ENCODE data around the gene COX4I2. TPM values are rescaled to one million over a fixed set of nuclear protein-coding genes. Genes with fewer than 3 reads are reported as not detected.
"Not testable (repeated sequence)": the region's sequence is repeated elsewhere in the genome, so short reads cannot be mapped to it uniquely, and the experiment has no call there.

Gene COX4I2
- total RNA-seq, 2 experiments from 2014 or later, result not detected

DNA sequence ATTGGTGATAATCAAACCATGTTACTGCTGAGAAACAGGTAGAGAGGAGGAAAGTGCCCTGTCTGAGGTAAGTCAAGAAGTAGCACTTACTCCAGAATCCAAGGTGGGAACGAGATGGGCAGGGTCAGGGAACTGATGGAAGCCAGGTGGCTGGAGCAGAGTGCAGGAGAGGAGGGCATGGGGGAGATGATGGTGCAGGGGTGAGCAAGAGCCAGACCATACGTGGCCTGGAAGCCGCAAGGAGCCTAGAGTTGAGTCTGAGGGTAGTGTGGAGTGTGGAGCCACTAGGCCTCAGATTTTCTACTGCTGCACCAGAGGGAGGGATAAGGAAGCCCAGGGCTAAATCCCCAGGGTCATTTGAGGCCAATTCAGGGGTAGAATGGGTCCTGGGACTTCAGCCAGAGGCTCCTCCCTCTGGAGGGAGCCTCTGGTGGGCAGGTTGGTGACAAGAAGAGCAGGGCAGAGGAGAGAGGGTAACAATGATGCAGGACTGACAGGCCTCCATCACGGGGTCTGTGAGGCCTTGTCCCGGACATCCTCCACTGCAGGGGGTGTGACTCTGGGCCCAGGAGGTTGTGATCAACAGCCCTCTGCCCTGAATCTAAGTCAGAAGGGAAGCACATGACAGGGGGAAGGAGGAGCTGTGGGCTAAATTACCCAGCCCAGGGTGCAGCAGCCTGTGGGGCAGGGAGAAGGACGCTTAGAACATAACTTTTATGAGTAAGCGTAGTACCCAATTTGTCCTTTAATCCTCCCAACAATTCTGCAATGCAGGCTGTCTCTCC, 28.7 kb downstream of the COX4I2 start:
- H3K9me2 ChIP-seq (ENCODE audit: insufficient read depth, low read length), result no peaks in the 10 kb centered on the region
- H4K20me1 ChIP-seq (ENCODE audit: insufficient read depth, low read length), result no peaks in the 10 kb centered on the region
- H3K4me1 ChIP-seq (ENCODE audit: insufficient read depth, low read length, poor library complexity, severe bottlenecking), result peaks cover 47% of the 10 kb centered on the region
- ChIA-PET CTCF (ENCODE audit: unreplicated experiment) (interaction anchor here (1.2 kb wide), 1 partner anchor 57 kb away, joined by 3 read pairs; no protein-coding TSS in a partner anchor), POLR2A (interaction anchor here (0.5 kb wide), 1 partner anchor 59 kb away, joined by 3 read pairs; no protein-coding TSS in a partner anchor)
- H3K9me3 ChIP-seq (ENCODE audit: low read length), result no peaks in the 10 kb centered on the region
- BruUV-seq (replicated peaks), result no TSS peak
- H3K4me3 ChIP-seq (ENCODE audit: low read depth, low read length, poor library complexity, severe bottlenecking), result no peak overlapping the region
- no peaks in the 10 kb centered on the region for H3K79me2 ChIP-seq (ENCODE audit: insufficient read depth, low read depth, low read length)
- TF ChIP-seq EZH2phosphoT487 (IDR thresholded peaks at IDR 0.05; ENCODE audit: borderline replicate concordance, low read depth, low read length) (no peak), CTCF (conservative IDR thresholded peaks at IDR 0.05; ENCODE audit: low read length) (no peak)
- H2AFZ ChIP-seq (ENCODE audit: low read length), result no peak overlapping the region
- intact Hi-C loops (cut with micrococcal nuclease; ENCODE audit: unreplicated experiment), result no loop called here
- no peak overlapping the region for H3K4me2 ChIP-seq (ENCODE audit: low read length)
- peak; percentile 35 for DNase-seq (ENCODE audit: low spot score)
- H3K27ac ChIP-seq (ENCODE audit: low read depth, low read length, poor library complexity, severe bottlenecking), result peak overlapping the region; percentile 27
- peaks cover 65% of the 10 kb centered on the region for H3K36me3 ChIP-seq (ENCODE audit: insufficient read depth, low read length)

DNA sequence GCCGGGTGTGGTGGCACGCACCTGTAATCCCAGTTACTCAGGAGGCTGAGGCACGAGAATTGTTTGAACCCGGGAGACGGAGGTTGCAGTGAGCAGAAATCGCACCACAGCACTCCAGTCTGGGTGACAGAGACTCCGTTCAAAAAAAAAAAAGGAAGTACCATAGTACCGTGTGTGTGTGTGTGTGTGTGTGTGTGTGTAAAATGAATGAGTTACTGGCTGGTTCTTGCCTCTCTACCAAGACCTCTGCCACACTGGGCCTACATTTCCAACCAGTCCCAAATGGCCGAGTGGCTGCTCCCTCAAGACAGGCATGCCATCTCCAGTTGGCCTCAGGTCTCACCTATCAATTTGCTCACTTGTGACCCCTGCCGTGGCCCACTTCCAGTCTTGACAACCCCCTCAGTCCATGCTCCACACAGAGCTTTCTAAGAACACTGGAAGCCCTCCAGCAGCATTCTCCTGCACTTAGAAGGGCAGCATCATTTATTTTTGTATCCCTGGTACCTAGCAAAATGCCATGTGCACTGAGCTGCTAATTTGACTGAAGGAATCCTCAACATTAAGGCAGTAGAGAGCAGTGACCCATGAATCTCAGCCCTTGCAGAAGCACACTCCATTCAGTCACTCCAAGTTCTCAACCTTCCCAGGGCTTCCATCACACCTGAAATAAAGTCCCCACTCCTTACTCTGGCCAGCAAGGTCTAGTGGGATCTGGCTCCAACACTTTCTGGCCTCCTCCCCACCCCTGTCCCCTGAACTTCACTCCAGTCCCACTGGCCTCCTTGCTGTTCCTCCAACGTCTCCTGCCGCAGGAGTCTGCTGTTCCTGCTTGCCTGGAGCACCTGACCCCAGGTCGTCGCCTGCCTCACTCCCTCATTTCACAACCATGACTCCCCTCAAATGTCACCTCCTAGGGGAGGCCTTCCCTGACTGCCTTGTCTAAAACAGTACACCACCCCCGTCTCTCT, 29.9 kb downstream of the COX4I2 start:
- Histone ChIP-seq H3K36me3 (ENCODE audit: insufficient read depth, low read length) (peaks cover 70% of the 10 kb centered on the region), H3K4me2 (ENCODE audit: low read length) (no peak overlapping the region; the same call in 1 of the 2 replicates), H3K4me3 (ENCODE audit: low read depth, low read length, poor library complexity, severe bottlenecking) (no peak overlapping the region), H3K27ac (ENCODE audit: low read depth, low read length, poor library complexity, severe bottlenecking) (peak overlapping the region; percentile 11), H3K9me2 (ENCODE audit: insufficient read depth, low read length) (no peaks in the 10 kb centered on the region), H3K9me3 (ENCODE audit: low read length) (no peaks in the 10 kb centered on the region), H3K79me2 (ENCODE audit: insufficient read depth, low read depth, low read length) (no peaks in the 10 kb centered on the region), H4K20me1 (ENCODE audit: insufficient read depth, low read length) (no peaks in the 10 kb centered on the region), H2AFZ (ENCODE audit: low read length) (no peak overlapping the region), H3K4me1 (ENCODE audit: insufficient read depth, low read length, poor library complexity, severe bottlenecking) (peaks cover 40% of the 10 kb centered on the region)
- POLR2A ChIA-PET, result interaction anchor here (0.5 kb wide), 1 partner anchor 58 kb away, joined by 3 read pairs; no protein-coding TSS in a partner anchor
- no peak for DNase-seq (ENCODE audit: low spot score)
- intact Hi-C loops (cut with micrococcal nuclease; ENCODE audit: unreplicated experiment), result no loop called here
- CTCF ChIA-PET (ENCODE audit: unreplicated experiment), result no interaction called here
- no TSS peak for BruUV-seq (replicated peaks)
- TF ChIP-seq CTCF (conservative IDR thresholded peaks at IDR 0.05; ENCODE audit: low read length), result no peak
- TF ChIP-seq EZH2phosphoT487 (IDR thresholded peaks at IDR 0.05; ENCODE audit: borderline replicate concordance, low read depth, low read length), result no peak

DNA sequence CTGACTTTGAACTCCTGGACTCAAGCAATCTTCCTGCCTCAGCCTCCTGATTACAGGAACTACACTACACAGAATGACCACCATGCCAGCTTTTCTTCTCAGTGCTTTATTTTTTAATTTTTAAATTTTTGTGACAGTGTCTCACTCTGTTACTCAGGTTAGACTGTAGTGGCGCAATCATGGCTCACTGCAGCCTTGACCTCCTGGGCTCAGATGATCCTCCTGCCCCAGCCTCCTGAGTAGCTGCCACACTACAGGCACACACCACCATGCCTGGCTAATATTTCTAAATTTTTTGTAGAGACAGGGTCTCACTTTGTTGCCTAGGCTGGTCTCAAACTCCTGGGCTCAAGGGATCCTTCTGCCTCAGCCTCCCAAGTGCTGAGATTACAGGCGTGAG, 31.2 kb downstream of the COX4I2 start:
- BruUV-seq (replicated peaks); DNase-seq (ENCODE audit: low spot score); H3K4me3 ChIP-seq (ENCODE audit: low read depth, low read length, poor library complexity, severe bottlenecking); H3K9me2 ChIP-seq (ENCODE audit: insufficient read depth, low read length); H3K9me3 ChIP-seq (ENCODE audit: low read length); CTCF ChIA-PET (ENCODE audit: unreplicated experiment); H3K79me2 ChIP-seq (ENCODE audit: insufficient read depth, low read depth, low read length); H3K27ac ChIP-seq (ENCODE audit: low read depth, low read length, poor library complexity, severe bottlenecking); H2AFZ ChIP-seq (ENCODE audit: low read length); intact Hi-C loops (cut with micrococcal nuclease; ENCODE audit: unreplicated experiment); H3K4me2 ChIP-seq (ENCODE audit: low read length); H4K20me1 ChIP-seq (ENCODE audit: insufficient read depth, low read length): not testable (repeated sequence)
- Histone ChIP-seq H3K36me3 (ENCODE audit: insufficient read depth, low read length) (peaks cover 67% of the 10 kb centered on the region), H3K4me1 (ENCODE audit: insufficient read depth, low read length, poor library complexity, severe bottlenecking) (peaks cover 51% of the 10 kb centered on the region)
- POLR2A ChIA-PET, result interaction anchor here (0.6 kb wide), 1 partner anchor 7 kb away, joined by 3 read pairs; no protein-coding TSS in a partner anchor

Data from OCI-LY7 (cell line).